Measurements from ENCODE around the gene PIP4K2A.

- no peak for TF ChIP-seq CTCF (conservative IDR thresholded peaks at IDR 0.05; ENCODE audit: low read length)
- TF ChIP-seq EZH2phosphoT487 (IDR thresholded peaks at IDR 0.05; ENCODE audit: borderline replicate concordance), result no peak
Measured at GRCh38 chr10:22669163-22669711, 45.1 kb downstream of the PIP4K2A start.

Data from Loucy (cell line).